ENCODE results near the gene PTPRM.

Gene PTPRM

GRCh38 chr18:8174771-8175170 lies 607.7 kb downstream of the PTPRM start:
- no peak for DNase-seq (ENCODE audit: low spot score)

GRCh38 chr18:8175501-8176061 lies 608.5 kb downstream of the PTPRM start:
- DNase-seq (ENCODE audit: low spot score) = no peak

DNA sequence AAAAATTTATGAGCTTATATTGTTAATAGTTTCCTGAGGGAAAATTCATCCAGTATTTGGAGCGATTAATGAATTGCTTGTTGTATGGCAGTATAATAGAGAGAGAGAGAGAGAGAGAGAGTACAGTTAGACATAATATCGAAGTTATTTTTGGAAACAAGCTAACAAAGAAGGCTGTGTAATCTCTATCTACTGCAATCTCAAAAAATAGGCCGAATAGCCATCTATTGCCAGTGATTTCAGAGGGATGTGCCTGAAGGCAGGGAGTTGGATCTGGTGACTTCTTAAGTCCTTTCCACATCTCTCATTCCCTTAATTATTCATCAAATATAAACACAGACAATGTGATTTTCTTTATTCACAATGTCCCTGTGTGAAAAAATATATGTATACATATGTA lies 609.0 kb downstream of the PTPRM start:
- DNase-seq (ENCODE audit: low spot score) = no peak

- DNase-seq (ENCODE audit: low spot score) = no peak
Measured at GRCh38 chr18:8176554-8176953, 609.4 kb downstream of the PTPRM start.

DNA sequence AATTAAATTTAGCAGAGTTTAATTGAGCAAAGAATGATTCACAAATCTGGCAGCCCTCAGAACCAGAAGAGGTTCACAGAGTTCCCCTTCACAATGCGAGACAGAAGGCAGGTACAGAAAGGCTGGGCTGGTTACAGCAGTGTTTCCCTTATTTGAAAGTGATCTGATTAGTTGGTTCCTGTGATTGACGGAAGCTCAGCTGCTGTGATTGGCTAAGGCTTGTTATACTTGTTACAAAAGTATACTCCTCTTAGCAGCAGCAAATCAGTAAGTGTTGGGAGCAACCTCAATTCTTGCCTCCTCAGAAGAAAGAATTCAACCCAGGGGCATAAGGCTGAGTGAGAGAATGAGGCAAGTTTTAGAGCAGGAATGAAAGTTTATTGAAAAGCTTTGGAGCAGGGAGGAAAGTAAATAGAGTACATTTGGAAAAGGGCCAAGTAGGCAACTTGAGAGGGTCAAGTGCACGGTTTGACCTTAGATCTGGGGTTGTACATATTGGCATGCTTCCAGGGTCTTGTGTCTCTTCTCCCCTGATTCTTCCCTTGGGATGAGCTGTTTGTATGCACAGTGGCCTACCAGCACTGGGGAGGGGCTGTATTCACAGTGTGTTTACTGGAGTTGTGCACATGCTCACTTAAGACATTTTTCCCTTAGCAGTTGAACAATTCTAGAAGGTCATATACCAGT lies 610.4 kb downstream of the PTPRM start:
- no peak for DNase-seq (ENCODE audit: low spot score)

- DNase-seq (ENCODE audit: low spot score) = no peak
Measured at GRCh38 chr18:8186413-8186812, 619.3 kb downstream of the PTPRM start.

- DNase-seq (ENCODE audit: low spot score) = no peak
Measured at GRCh38 chr18:8188184-8188583, 621.1 kb downstream of the PTPRM start.

DNA sequence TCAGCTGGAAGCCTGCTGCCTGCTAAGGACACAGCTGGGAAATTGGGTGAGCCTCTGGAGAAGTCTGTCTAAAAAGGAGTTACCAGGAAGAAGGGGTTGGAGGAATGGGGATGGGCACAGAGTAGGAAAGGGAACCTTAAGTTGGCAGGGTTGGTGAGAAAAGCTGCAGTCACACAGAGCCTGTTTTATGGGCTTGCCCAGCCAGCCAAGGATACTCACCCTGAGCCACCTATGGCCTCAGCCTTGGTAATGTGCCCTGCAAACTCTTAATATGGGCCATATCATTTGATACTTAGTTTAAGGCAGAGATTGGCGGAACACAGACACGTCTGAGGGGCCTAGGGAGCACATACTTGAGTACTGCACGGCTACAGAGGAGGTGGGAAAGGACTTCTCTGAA lies 623.9 kb downstream of the PTPRM start:
- no peak for DNase-seq (ENCODE audit: low spot score)

GRCh38 chr18:8194431-8194830 lies 627.3 kb downstream of the PTPRM start:
- no peak for DNase-seq (ENCODE audit: low spot score)

- DNase-seq (ENCODE audit: low spot score) = no peak
Measured at GRCh38 chr18:8196238-8196637, 629.1 kb downstream of the PTPRM start.

DNA sequence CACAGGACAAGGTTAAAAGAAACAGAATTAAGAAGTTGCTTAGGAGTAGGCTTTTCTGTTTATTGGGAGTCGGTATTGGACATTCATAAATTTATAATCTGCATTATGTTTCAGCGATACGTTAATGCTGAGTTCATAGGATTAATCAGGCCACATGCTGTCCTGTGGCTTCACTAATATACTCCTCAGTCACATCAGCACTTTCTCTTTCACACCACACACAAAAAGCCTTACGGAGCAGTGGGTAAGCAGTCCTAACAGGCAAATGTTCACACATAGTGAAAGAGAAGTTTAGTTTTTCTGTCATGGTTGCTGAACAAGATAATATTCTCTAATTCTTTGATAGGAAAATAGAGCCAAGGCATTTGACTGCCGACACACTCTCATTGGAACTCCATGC lies 630.4 kb downstream of the PTPRM start:
- no peak for DNase-seq (ENCODE audit: low spot score)

- no peak for DNase-seq (ENCODE audit: low spot score)
Measured at GRCh38 chr18:8207996-8208395, 640.9 kb downstream of the PTPRM start.

DNA sequence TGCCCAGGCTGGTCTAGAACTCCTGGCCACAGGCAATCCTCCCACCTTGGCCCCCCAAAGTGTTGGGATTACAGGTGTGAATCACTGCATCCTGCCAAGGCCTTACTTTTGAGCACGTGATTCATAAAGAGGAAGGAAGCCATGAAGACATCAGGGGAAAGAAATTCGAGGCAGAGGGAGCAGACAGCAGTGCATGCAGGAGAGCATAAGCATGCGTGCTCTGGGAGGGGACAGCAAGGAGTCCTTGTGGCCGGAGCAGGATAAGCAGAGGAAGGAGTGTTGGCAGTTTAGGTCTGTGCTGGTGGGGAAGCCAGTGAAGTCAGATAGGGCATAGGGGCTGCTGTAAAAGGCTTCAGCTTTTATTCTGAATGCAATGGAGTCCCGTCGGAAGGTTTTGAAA lies 641.6 kb downstream of the PTPRM start:
- DNase-seq (ENCODE audit: low spot score) = no peak

- no peak for DNase-seq (ENCODE audit: low spot score)
Measured at GRCh38 chr18:8212896-8213780, 646.0 kb downstream of the PTPRM start.

GRCh38 chr18:8215741-8216140 lies 648.6 kb downstream of the PTPRM start:
- no peak for DNase-seq (ENCODE audit: low spot score)

DNA sequence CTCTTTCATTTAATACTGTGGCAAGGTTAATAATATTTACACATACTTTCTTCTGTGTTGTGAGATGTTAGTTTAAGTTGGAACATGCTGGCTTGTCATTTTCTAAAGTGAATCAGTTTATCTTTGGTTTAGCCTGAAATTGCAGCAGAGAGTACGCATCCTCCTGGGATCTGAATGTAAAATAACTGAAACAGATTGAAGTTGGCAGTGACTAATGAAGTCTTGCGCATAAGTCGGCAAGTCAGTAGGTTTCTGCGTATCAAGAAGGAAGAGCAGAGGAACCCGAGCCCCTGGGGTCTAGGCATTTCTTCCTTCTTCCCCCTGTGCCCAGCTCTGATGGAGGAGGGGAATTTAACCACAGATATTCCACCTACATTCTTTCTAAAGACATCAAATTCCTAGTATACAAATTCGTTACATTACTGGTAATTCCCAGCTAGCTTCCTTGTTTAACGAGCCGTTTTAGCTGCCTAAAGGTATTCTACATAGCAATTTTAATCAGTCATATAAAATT lies 650.0 kb downstream of the PTPRM start:
- no peak for DNase-seq (ENCODE audit: low spot score)

GRCh38 chr18:8218197-8218596 lies 651.1 kb downstream of the PTPRM start:
- DNase-seq (ENCODE audit: low spot score) = no peak

- DNase-seq (ENCODE audit: low spot score) = no peak
Measured at GRCh38 chr18:8221452-8221851, 654.3 kb downstream of the PTPRM start.

DNA sequence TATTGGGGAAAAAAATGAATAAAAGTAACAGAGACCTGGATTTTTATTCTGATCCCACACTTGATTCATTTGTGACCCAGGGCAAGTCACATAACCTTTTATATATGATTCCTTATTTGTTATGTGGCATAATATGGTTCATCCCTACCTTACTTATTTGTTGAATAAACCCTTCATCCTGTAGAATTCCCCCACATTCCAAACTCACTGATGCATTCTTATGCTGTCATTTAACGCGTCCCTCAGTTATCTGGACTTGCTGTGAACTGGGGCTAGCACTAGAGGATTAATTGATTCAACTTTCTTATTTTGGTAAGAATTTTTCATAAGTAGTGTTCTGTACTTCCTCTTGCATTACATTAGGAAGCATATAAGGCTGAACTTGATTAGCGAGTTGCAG lies 657.5 kb downstream of the PTPRM start:
- DNase-seq (ENCODE audit: low spot score) = no peak

DNA sequence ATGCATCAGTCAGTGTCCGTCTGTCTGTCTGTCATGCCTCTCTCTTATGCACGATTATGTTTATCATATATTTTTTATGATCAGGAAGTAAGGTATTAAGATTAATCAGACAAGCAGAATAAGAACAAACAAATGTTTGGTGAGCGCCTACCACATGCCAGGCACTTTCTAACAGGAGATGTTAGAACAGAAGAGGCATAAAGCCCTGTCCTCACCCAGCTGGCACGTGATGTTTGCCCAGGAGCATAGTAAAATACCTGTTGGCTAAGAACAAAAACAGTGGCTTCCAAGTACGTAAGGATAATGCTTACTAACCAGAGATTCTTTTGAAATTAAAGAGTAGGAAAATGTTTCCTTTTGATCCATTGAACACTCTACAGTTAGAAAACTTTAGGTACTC lies 661.9 kb downstream of the PTPRM start:
- no peak for DNase-seq (ENCODE audit: low spot score)

GRCh38 chr18:8229787-8230186 lies 662.7 kb downstream of the PTPRM start:
- DNase-seq (ENCODE audit: low spot score) = no peak

GRCh38 chr18:8231316-8231715 lies 664.2 kb downstream of the PTPRM start:
- DNase-seq (ENCODE audit: low spot score) = no peak

DNA sequence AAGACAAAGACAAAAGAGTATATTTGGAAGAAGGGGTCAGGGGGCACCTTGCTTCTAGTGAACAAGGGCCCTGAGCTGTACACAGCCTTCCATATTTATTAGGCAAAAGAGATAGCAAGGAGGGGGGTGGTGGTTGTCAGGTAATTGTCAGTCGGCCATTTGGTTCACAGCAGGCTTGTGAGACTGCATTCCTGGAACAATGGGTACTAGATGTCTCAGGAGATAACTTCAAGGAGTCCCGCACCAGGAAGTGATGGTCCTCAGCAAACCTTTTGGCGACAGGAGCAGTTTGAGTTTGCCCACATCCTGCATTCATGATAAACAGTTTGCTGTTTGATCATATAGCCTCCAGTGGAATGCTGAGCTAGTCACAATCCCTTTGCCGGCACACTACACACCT lies 665.7 kb downstream of the PTPRM start:
- no peak for DNase-seq (ENCODE audit: low spot score)
